C4-2B (cell line): Measurements from ENCODE around the gene LIF.

Source experiments
- CTCF ChIP-seq: fragments of 450-650 bp; conservative IDR thresholded peaks from 2 replicates; pipeline ENCODE4 v1.5.1; 2017; ENCODE audit warnings: mild to moderate bottlenecking
- ZFX ChIP-seq: fragments of 450-650 bp; IDR thresholded peaks from 2 replicates; pipeline ENCODE4 v1.6.1; 2017

- TF ChIP-seq CTCF, result no peak
- no peak for TF ChIP-seq ZFX
Observed at GRCh38 chr22:30212363-30212995, 34.1 kb downstream of the LIF start.
